HG02798 (cell line): ENCODE results near the gene ACKR4.
"Not testable (repeated sequence)": the region's sequence is repeated elsewhere in the genome, so short reads cannot be mapped to it uniquely, and the experiment has no call there.

Experiments used
- ATAC-seq: cut with Tn5 transposase; IDR thresholded peaks from one replicate; pipeline ENCODE4 v1.9.1; 2021; ENCODE audit warnings: mild to moderate bottlenecking; ENCODE audit not compliant: unreplicated experiment, poor library complexity

Gene ACKR4

DNA sequence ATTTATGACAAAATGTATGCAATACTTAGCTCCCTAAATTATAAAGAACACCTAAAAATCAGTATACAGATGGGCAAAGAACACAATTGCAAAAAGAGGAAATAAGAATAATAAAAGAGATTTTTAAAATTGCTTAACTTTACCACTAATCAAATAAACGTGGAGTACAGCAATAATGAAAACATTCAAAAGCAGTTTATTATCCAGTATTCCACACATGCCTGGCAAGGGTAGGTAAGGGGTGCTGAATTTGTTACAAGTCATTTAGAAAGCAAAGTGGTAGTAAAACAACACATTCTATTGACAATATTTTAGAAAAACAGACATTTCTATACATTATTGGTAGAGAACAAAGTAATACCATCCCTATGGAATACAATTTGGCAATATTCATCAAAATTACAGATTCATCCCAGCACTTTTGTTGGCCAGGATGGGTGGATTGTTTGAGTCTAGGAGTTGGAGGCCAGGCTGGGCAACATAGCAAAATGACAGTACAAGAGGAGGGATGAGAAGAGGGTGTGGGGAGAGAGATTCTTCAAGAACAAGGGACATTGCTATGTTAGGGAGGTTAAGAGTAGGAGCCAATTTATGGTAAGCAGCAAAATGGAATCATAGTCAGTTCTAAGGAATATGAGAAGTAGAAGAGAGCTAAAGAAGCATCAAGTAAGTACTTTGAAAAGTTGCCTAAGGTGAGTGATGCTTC lies 3.7 kb upstream of the ACKR4 start:
- no peak for ATAC-seq

DNA sequence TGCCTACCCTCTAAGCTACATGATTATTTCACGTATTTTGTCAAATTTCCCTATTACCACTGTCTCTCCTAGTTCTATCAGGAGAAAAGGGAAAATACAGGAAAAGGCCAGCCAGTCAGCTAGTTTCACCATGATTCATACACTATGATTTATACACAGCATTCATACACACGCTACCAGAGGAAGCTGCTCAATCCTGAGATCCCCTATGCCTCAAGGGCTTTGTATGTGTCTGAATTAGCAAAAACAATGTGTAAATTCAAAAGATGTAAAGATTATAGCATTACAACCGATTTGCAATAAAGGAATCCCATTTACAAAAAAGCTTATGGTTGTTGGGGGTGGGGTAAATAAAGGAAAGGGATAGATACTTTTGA lies 3.1 kb upstream of the ACKR4 start:
- ATAC-seq, result no peak

DNA sequence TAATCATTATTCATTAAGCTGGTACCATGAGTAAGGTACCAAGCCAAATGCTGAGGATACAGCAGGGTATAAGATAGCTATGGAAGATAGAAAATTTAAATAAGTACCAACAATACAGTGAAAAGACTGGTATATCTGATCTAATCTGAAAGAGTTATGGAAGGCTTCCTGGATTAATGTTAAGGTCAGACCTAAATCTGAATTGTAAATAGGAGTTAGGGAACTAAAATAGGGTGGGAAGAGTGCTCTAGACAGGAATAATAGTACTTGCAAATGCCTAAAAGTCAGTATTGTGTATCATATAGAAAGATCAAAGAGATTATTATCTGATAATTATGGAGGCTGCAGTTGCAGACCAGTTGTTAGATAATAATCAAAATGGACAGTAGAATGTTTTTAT lies 2.6 kb upstream of the ACKR4 start:
- ATAC-seq, result no peak

DNA sequence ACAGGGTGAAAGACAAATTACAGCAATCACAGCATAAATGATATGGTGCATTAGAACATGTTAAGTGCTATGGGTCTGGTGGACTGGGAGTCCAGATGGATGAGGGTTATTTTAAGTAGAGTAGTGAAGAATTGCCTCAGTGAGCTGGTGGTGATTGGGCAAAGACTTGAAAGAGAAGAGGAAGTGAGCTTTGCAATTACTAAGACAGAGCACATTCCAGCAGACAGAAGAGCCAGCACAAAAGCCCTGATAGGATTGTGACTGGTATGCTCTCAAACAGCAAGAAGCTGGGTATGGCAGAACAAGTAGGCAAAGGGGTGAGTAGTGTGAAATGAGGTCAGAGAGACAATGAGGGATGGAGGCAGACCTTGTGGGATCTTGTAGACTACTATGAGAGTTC lies 2.1 kb upstream of the ACKR4 start:
- ATAC-seq, result no peak

DNA sequence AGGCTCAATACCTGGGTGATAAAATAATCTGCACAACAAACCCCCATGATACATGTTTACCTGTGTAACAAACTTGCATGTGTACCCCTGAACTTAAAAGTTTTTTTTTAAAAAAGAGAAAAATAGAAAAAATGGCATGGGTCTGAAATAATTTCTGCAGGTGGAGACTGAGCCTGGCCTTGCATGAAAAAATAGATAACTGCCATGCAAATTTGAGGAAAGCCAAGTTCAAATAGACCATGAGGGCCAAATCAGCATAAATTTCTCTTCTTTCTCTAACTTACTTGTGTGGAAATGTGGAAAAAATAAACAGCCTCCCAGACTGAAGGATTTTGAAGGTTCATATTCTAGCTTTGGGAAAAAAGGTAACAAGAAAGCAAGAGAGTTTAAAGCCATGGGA lies 744 bp upstream of the ACKR4 start:
- ATAC-seq, result no peak

DNA sequence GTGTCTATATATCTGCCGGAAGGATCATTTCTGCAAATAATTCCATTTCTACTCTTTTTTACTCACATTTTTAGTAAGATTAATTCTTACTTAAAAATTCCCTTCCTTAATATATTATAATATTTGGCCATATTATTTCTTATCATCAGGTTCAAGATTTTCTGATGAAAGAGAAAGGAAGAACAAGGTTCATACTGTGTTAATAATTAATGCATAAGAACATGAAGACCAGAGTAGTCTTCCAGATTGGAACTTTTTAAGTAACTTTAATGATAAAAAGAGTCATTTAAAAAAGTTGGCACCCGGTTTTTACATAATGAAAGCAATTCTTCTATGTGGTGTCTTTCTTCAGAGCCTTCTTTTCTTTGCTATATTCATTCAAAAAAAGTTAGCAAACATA lies 590 bp downstream of the ACKR4 start:
- ATAC-seq, result no peak

DNA sequence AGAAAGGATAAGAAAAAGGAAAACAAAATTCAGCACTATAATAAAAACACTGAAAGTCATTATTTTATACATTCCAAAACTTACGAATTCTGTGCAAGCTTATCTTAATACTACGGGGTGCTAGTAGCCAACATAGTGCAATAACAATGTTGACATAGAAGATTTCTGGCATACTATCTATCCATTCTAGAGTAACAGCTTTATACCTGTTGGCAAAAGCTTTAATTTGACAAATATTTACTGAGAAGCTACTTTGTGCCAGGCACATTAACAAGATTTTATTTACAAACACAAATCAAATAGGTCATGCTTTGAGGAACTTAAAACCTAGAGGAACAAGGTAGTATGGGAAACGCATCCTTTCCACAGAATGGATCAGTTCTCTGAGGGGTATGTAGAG lies 1.1 kb downstream of the ACKR4 start:
- no peak for ATAC-seq

DNA sequence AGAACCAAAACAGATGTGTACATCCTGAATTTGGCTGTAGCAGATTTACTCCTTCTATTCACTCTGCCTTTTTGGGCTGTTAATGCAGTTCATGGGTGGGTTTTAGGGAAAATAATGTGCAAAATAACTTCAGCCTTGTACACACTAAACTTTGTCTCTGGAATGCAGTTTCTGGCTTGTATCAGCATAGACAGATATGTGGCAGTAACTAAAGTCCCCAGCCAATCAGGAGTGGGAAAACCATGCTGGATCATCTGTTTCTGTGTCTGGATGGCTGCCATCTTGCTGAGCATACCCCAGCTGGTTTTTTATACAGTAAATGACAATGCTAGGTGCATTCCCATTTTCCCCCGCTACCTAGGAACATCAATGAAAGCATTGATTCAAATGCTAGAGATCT lies 3.5 kb downstream of the ACKR4 start:
- not testable (repeated sequence) for ATAC-seq

DNA sequence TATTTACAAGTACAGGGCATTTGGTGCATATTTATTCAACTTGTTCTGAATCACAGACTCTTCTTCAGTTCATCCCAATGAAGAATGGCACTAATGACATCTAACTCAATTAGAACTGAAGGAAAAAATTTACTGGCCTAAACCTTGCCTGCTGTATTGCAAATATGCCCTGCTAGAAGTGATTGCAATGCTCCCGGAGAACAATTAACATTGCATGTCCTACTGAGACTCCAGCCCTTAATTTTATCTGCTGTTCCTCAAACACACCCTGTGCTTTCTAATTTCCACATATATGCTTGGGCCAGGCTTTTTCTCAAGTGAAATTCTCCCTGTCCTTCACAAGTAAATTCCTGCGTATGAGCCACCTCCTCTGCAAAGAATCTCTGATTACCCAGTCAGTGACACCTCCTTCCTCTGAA lies 8.3 kb downstream of the ACKR4 start:
- no peak for ATAC-seq

DNA sequence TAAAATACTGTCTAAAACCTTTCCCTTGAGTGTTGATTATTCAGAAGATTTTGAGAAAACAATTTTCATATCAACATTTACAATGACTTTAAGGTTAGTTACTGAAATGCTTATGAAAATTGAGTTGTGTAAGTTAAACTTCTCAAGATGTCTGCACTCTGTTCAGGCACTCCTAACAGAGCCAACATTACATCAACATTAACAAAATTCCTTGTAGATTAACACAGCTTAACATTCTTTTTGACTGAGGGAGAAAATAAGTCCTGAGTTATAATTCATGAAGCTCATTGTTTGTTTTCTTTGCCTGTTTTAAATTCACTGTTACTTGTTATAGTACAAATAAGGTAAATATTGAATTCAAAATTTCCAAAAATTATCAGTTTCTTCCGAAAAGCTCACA lies 9.0 kb downstream of the ACKR4 start:
- ATAC-seq, result no peak

DNA sequence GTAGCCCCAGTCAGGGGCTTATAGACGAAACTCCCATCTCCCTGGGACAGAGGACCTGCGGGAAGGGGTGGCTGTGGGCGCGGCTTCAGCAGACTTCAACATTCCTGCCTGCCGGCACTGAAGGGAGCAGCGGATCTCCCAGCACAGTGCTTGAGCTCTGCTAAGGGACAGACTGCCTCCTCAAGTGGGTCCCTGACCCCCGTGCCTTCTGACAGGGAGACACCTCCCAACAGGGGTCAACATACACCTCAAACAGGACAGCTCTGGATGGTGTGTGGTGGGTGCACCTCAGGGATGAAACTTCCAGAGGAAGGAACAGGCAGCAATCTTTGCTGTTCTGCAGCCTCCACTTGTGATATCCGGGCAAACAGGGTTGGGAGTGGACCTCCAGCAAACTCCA lies 9.6 kb downstream of the ACKR4 start:
- ATAC-seq, result not testable (repeated sequence)

DNA sequence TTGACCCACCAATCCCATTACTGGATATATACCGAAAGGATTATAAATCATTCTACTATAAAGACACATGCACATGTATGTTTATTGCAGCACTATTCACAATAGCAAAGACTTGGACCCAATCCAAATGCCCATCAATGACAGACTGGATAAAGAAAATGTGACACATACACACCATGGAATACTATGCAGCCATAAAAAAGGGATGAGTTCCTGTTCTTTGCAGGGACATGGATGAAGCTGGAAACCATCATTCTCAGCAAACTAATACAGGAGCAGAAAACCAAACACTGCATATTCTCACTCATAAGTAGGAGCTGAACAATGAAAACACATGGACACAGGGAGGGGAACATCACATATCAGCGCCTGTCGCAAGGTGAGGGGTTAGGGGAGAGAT lies 18.2 kb downstream of the ACKR4 start:
- ATAC-seq, result not testable (repeated sequence)

DNA sequence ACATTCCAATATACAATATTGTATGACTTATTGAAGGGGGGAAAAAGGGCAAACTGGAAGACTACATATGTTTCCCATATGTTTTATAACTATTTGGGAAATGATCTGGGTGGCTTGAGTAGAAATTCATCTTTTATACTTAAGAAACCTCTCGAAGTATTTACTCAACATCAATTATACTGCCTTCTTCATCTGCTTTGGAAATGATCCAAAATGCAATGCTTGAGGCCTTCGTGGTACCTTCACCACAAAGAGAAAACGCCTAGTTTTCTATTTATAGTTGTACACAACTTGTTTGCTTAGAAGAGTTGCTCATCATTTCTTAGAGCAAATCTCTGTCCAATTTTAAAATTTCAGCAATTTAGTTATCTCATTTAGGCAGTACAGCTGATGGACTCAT lies 18.8 kb downstream of the ACKR4 start:
- no peak for ATAC-seq

DNA sequence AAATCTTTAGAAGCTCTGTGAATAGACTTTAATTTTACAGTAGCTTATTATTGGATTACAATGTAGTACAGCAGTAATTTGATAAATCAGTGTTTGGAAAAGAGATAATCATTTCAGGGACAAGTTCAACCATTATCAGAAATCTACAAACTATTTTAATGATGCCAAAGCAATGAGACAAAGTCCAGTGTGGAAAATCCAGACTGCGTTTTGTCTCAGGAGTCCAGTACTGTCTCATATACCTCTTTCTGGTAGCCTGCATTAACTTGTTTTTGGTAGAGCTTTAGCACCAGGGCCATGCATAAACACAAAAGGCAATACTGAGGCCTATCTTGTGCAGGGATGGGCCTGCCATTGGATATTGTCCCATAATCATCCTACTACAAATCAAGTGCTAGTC lies 19.7 kb downstream of the ACKR4 start:
- no peak for ATAC-seq

DNA sequence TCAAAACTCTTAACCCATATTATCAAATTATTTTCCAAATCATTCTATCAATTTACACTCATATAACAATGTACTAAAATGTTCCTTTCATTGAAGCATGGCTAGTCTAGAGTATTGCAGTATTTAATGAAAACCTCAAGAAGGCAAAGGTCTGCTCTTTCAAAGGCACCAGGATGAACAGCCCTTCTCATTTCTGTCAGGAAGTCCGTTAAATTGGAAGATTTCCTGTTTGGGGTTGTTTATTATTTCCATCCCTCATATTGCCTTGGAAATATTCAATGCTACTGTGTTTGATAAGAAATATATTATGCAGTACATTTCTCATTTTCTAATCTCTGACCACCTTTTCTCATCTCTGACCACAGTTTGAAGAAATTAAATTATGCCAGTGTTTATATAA lies 25.1 kb downstream of the ACKR4 start:
- no peak for ATAC-seq

DNA sequence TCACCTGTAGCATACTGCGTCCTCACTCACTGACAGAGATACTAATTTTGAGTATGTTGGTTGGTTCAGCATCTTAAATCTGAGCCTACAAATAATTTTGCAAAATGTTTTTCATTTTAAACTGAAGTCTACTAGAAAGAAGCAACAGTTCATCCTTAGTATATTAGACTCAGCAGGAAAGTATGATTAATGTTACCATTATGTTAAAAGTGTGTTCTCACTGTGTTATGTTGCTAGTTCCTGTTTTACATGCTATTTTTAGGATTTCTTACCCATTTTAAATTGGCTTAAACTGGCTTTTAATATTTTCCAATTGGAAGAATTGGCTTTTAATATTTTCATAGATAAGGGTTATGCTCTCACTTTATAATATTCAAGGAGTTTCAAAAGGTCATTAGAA lies 25.7 kb downstream of the ACKR4 start:
- ATAC-seq, result no peak

DNA sequence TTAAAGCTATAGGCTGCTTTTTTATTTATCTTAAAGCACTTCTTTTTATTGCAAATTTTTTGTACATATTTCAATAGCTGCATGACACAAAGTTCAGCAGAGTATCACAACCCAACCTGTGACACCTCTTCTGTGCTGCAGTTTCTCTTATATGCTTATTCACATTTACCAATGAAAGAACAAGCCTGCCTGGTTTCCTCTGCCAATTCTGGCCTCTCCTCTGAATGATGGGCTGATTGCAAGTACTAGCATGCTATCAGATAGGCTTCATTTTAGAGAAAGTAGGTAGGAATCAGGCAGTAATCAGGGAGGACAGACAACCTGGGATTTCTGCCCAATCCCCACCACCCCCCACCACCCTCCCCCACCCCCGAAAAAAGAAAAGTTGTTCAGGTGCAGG lies 26.6 kb downstream of the ACKR4 start:
- no peak for ATAC-seq

DNA sequence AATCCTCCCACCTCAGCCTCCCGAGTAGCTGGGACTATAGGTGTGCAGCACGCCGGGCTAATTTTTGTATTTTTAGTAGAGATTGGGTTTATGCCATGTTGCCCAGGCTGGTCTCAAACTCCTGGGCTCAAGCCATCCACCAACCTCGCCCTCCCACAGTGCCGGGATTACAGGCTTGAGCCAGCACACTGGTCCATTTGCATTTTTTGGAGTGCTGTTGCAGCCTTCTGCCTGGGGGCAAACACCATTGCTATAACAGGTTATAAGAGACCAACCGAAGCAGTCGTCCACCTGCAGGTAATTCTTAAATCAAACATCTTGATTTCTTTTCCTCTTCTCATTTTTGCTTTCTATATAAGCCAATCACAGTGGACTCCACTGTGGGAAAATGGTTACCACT lies 27.7 kb downstream of the ACKR4 start:
- no peak for ATAC-seq

DNA sequence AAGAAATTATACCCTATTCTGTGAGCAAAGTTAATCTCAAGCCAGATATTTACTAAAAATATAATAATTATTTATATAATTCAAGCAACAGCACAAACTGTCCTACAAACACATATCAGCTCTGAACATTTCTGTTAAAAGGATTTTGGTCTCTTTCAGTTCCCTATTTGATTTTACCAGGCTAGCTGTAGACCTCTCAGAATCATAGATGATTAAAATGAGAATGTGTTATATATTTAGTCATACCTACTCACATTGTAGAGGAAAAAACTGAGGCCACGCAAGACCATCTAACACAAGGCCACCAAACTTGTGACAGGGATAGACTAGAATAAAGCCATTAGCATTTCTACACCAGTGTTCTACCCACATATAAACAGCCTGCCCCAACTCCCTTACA lies 28.5 kb downstream of the ACKR4 start:
- peak; percentile 67 for ATAC-seq

DNA sequence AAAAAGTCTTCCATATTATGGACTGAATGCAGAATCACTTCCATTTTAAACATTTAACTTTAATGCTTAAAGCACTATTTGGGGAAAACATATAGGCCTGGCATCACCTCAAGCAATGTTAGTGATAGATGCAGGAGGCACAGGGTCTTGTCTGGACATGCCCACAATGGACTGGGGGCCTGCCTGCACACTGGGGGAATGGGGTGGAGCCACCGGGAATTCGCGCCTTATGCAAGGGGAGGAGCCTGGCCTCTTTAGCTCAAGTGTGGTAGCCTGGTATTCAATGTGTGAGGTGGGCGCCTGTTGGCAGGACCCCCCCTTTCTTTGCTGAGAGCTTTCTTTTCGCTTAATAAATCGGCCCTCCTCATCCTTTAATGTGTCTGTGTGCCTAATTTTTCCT lies 29.9 kb downstream of the ACKR4 start:
- ATAC-seq, result no peak

DNA sequence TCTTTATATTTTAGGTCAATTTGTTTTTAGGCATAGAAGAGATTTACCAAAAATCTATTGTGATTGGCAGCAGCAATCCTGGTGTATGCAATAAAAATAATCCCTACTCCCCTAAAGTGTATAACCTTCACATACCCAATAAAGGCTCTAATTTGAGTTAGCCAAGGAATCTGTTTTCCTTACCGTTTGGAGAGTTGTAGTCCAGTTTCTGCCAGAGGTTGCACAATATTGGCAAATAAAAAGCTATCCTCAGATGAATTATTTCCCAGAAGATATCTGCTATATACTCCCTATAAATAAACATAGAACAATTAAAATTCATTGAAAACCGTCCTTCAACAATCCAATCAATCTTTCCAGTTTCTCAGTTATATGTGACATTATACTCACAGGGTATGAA lies 31.1 kb downstream of the ACKR4 start:
- no peak for ATAC-seq

DNA sequence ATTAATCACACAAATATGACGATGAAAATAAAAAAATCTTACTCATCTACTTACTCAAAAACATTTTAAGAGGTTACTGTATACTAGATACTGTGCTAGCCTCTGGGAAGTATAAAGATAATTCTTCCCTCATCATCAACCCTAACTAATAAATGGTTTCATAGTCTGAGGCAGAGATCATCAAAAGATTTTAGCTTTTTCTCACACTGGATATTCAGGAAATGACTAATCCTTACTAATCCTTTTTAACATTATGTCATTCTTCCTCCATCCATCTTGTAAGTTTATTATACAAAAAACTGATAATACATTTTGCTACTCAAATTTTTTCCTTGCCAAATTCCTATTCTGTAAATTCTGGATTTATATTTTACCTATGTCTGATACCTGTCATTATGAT lies 32.9 kb downstream of the ACKR4 start:
- ATAC-seq, result no peak

DNA sequence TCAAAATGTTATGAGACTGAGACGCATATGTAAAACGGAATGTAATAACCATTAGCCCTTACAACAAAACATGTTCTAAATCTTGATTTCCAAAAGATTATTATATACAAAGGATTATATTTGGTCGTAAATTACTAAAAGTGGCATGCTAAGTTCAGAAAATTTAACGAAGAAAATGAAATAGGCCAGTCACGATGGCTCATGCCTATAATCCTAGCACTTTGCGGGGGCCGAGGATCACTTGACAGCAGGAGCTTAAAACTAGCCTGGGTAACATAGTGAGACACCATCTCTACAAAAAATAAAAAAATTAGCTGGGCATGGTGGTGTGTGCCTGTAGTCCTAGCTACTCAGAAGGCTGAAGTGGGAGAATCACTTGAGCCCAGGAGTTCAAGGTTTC lies 33.5 kb downstream of the ACKR4 start:
- ATAC-seq, result no peak
